Measurements from ENCODE around the gene CFAP54. TPM values are rescaled to one million over a fixed set of nuclear protein-coding genes. Genes with fewer than 3 reads are reported as not detected.

The CFAP54 gene
- total and polyA plus RNA-seq, 2 experiments from 2014 or later, result 0.07 to 0.76 TPM

GRCh38 chr12:96882862-96883261 lies 393.5 kb downstream of the CFAP54 start:
- H3K4me1 Mint-ChIP-seq, result 0 out of 3 replicates have a peak, but pooled peaks cover 2% of the 10 kb centered on the region
- ATAC-seq, result no peak
- no peak for DNase-seq (ENCODE audit: low spot score)
- 0 out of 2 replicates have a peak, but pooled peaks cover 1% of the 10 kb centered on the region for H3K9me2 ChIP-seq (ENCODE audit: insufficient read depth)
- H3K27ac ChIP-seq (ENCODE audit: low read depth), result no peak overlapping the region
- no peaks in the 10 kb centered on the region for H3K36me3 ChIP-seq (ENCODE audit: insufficient read depth)
- no peaks in the 10 kb centered on the region for H3F3A ChIP-seq (replicated peaks; ENCODE audit: low read depth)
- 0 out of 2 replicates have a peak, but pooled peaks cover 3% of the 10 kb centered on the region for H3K4me1 ChIP-seq (ENCODE audit: insufficient read depth)
- H3K27ac Mint-ChIP-seq, result no peak overlapping the region
- TF ChIP-seq CTCF (conservative IDR thresholded peaks at IDR 0.05; ENCODE audit: low read depth in 2 of 2) (no peak), ETS1 (IDR thresholded peaks at IDR 0.05) (no peak), STAT1 (IDR thresholded peaks at IDR 0.05; ENCODE audit: unreplicated experiment) (no peak), ZNF462 (CRISPR knock-in tag; IDR thresholded peaks at IDR 0.05) (no peak), EZH2 (IDR thresholded peaks at IDR 0.05; ENCODE audit: low read depth, unreplicated experiment) (no peak), EZH2phosphoT487 (IDR thresholded peaks at IDR 0.05; ENCODE audit: unreplicated experiment) (no peak), JUNB (IDR thresholded peaks at IDR 0.05; ENCODE audit: unreplicated experiment) (no peak), CREB1 (CRISPR knock-in tag; IDR thresholded peaks at IDR 0.05; ENCODE audit: low read depth) (no peak), REST (IDR thresholded peaks at IDR 0.05; ENCODE audit: unreplicated experiment) (no peak), ZNF114 (CRISPR knock-in tag; IDR thresholded peaks at IDR 0.05) (no peak), NANOG (IDR thresholded peaks at IDR 0.05; ENCODE audit: borderline replicate concordance) (no peak), POLR2AphosphoS5 (IDR thresholded peaks at IDR 0.05; ENCODE audit: low read depth) (no peak), ZNF331 (CRISPR knock-in tag; IDR thresholded peaks at IDR 0.05; ENCODE audit: low read depth) (no peak)
- H3K4me3 ChIP-seq, result no peak overlapping the region
- H4K20me1 ChIP-seq (replicated peaks; ENCODE audit: insufficient read depth), result no peaks in the 10 kb centered on the region
- H3K27me3 Mint-ChIP-seq (ENCODE audit: insufficient read depth, low read depth, poor library complexity), result no peaks in the 10 kb centered on the region
- no peak overlapping the region for H2AFZ ChIP-seq
- H3K79me2 ChIP-seq (replicated peaks; ENCODE audit: insufficient read depth), result no peaks in the 10 kb centered on the region
- H3K4me3 Mint-ChIP-seq, result no peak overlapping the region
- H3K4me2 ChIP-seq, result no peak overlapping the region
- H3K36me3 Mint-ChIP-seq (ENCODE audit: low read depth), result no peaks in the 10 kb centered on the region
- no peaks in the 10 kb centered on the region for H3K27me3 ChIP-seq (ENCODE audit: insufficient read depth)
- no peaks in the 10 kb centered on the region for H3K9me3 Mint-ChIP-seq
